ENCODE measurements around the gene GFI1. TPM values are rescaled to one million over a fixed set of nuclear protein-coding genes. Genes with fewer than 3 reads are reported as not detected.
A peak's percentile ranks its signal among the peaks of the same experiment; 100 is the strongest.
"Not testable (repeated sequence)": the region's sequence is repeated elsewhere in the genome, so short reads cannot be mapped to it uniquely, and the experiment has no call there.

Gene GFI1
- total RNA-seq, 1 donor from 2014 or later, result not detected

DNA sequence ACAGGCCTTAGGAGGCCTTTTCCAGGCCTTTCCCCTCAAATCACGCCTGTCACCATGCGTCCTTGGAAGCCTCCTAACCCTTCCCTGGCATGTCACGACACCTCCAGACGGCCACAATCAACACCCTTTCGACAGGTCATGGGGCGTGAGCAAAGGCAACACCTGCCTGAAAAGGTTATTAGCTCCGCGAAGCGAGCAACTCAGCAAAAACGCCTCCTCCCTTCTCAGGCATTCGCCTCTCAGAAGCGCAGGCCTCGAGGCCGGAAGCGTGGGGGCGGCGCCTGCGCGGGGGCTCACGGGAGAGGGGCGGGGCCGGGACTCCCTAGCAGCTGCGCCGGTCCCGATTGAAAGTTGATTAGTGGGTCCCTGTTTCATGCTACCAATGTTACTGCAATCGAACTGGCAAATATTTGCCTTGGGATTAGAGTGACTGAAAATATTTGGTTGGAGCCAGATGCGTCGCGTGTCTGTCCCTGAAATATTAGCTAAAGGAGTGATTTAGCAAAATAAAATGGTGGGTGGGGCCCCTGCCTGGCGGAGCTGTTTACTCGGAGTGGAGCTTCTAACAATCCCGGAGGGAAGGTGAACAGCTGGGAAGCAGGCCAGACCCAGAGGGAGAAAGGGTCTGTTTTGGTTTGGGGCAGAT is 44.9 kb downstream of the GFI1 start:
- no peaks in the 10 kb centered on the region for H3K27me3 Mint-ChIP-seq (ENCODE audit: unreplicated experiment)
- no peaks in the 10 kb centered on the region for H3K36me3 Mint-ChIP-seq (ENCODE audit: unreplicated experiment)
- peak overlapping the region; percentile 78 for H3K4me3 Mint-ChIP-seq (ENCODE audit: unreplicated experiment)
- DNase-seq, result peak; percentile 65
- TF ChIP-seq, protein P1, sequence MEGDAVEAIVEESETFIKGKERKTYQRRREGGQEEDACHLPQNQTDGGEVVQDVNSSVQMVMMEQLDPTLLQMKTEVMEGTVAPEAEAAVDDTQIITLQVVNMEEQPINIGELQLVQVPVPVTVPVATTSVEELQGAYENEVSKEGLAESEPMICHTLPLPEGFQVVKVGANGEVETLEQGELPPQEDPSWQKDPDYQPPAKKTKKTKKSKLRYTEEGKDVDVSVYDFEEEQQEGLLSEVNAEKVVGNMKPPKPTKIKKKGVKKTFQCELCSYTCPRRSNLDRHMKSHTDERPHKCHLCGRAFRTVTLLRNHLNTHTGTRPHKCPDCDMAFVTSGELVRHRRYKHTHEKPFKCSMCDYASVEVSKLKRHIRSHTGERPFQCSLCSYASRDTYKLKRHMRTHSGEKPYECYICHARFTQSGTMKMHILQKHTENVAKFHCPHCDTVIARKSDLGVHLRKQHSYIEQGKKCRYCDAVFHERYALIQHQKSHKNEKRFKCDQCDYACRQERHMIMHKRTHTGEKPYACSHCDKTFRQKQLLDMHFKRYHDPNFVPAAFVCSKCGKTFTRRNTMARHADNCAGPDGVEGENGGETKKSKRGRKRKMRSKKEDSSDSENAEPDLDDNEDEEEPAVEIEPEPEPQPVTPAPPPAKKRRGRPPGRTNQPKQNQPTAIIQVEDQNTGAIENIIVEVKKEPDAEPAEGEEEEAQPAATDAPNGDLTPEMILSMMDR (IDR thresholded peaks at IDR 0.05; ENCODE audit: partially characterized antibody, unreplicated experiment), result no peak
- peaks cover 3% of the 10 kb centered on the region for H3K9me3 Mint-ChIP-seq (ENCODE audit: unreplicated experiment)
- peak overlapping the region; percentile 86 for H3K27ac Mint-ChIP-seq (ENCODE audit: unreplicated experiment)
- peaks cover 6% of the 10 kb centered on the region for H3K4me1 Mint-ChIP-seq (ENCODE audit: low read depth, unreplicated experiment)

DNA sequence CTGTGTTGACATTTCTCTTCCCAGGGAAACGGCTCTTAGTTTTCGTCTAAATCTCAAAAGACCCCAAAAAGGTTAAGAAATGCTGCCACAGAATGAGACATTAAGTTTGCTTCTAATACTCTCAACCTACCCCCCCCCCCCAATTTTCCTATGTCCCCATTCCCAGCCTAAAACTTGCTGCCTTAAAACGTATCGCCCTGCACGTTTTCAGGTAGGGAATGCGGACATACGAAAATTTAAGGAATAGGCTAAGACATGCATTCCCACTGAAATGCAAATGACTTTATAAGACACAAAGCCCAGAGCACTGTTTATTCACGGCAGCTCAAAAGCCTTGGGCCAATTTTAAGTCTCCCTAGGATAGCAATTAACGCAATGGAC is 45.4 kb downstream of the GFI1 start:
- Mint-ChIP-seq H3K27ac (ENCODE audit: unreplicated experiment) (peak overlapping the region; percentile 72), H3K4me1 (ENCODE audit: low read depth, unreplicated experiment) (peaks cover 6% of the 10 kb centered on the region), H3K36me3 (ENCODE audit: unreplicated experiment) (no peaks in the 10 kb centered on the region), H3K4me3 (ENCODE audit: unreplicated experiment) (peak overlapping the region; percentile 78), H3K27me3 (ENCODE audit: unreplicated experiment) (no peaks in the 10 kb centered on the region), H3K9me3 (ENCODE audit: unreplicated experiment) (peaks cover 3% of the 10 kb centered on the region)
- no peak for DNase-seq
- TF ChIP-seq, protein P1 (IDR thresholded peaks at IDR 0.05; ENCODE audit: partially characterized antibody, unreplicated experiment), result no peak

DNA sequence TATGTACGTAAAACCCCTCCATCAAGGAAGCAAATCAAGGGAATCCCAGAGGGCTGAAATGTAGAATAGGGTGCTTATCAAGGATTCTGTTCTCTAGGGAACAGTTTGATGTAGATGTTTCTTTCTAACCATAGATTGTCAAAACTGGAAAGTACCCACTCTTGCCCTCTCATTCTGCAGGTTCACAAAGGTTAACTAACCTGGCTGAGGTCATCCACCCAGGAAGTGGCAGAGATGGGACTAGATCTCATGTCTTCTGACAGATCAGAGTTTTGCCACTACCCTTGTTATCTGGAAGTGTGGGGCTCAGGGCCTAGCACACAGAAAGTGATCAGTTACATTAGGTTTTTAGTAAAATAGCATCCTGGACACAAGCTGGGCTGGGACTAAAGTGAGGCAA is 47.4 kb downstream of the GFI1 start:
- TF ChIP-seq, protein P1 (IDR thresholded peaks at IDR 0.05; ENCODE audit: partially characterized antibody, unreplicated experiment), result no peak
- no peak for DNase-seq
- peaks cover 3% of the 10 kb centered on the region for H3K9me3 Mint-ChIP-seq (ENCODE audit: unreplicated experiment)
- no peaks in the 10 kb centered on the region for H3K27me3 Mint-ChIP-seq (ENCODE audit: unreplicated experiment)
- no peak overlapping the region for H3K4me3 Mint-ChIP-seq (ENCODE audit: unreplicated experiment)
- no peak overlapping the region for H3K27ac Mint-ChIP-seq (ENCODE audit: unreplicated experiment)
- H3K4me1 Mint-ChIP-seq (ENCODE audit: low read depth, unreplicated experiment), result peaks cover 6% of the 10 kb centered on the region
- no peaks in the 10 kb centered on the region for H3K36me3 Mint-ChIP-seq (ENCODE audit: unreplicated experiment)

DNA sequence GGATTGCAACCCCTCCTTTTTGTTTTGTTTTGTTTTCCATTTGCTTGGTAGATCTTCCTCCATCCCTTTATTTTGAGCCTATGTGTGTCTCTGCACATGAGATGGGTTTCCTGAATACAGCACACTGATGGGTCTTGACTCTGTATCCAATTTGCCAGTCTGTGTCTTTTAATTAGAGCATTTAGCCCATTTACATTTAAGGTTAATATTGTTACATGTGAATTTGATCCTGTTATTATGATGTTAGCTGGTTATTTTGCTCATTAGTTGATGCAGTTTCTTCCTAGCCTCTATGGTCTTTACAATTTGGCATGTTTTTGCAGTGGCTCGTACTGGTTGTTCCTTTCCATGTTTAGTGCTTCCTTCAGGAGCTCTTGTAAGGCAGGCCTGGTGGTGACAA is 52.2 kb downstream of the GFI1 start:
- not testable (repeated sequence) for H3K4me3 Mint-ChIP-seq (ENCODE audit: unreplicated experiment); H3K36me3 Mint-ChIP-seq (ENCODE audit: unreplicated experiment); H3K27me3 Mint-ChIP-seq (ENCODE audit: unreplicated experiment); DNase-seq; H3K9me3 Mint-ChIP-seq (ENCODE audit: unreplicated experiment); H3K4me1 Mint-ChIP-seq (ENCODE audit: low read depth, unreplicated experiment); H3K27ac Mint-ChIP-seq (ENCODE audit: unreplicated experiment)

DNA sequence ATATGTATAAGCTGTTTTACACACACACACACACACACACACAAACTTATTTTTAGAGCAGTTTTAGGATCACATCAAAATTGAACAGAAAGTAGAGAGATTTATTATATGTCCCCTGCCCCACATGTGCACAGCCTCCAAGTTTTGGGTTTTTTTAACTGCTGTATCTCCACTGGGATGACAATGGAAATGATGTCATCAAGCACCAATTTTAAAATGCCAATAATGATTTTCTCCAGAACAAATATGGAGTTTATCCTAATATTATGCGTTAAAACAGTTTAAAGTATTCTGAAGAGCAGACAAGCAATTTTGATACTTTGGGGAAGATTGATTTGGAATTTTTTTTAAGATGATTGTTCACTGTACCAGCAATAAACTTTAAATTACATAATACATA is 56.7 kb downstream of the GFI1 start:
- H3K4me1 Mint-ChIP-seq (ENCODE audit: low read depth, unreplicated experiment), result no peaks in the 10 kb centered on the region
- H3K27ac Mint-ChIP-seq (ENCODE audit: unreplicated experiment), result no peak overlapping the region
- no peaks in the 10 kb centered on the region for H3K9me3 Mint-ChIP-seq (ENCODE audit: unreplicated experiment)
- TF ChIP-seq, protein P1 (IDR thresholded peaks at IDR 0.05; ENCODE audit: partially characterized antibody, unreplicated experiment), result no peak
- peaks cover 2% of the 10 kb centered on the region for H3K27me3 Mint-ChIP-seq (ENCODE audit: unreplicated experiment)
- no peaks in the 10 kb centered on the region for H3K36me3 Mint-ChIP-seq (ENCODE audit: unreplicated experiment)
- DNase-seq, result no peak
- H3K4me3 Mint-ChIP-seq (ENCODE audit: unreplicated experiment), result no peak overlapping the region
